ENCODE results near the gene MRNIP.

MRNIP gene

DNA sequence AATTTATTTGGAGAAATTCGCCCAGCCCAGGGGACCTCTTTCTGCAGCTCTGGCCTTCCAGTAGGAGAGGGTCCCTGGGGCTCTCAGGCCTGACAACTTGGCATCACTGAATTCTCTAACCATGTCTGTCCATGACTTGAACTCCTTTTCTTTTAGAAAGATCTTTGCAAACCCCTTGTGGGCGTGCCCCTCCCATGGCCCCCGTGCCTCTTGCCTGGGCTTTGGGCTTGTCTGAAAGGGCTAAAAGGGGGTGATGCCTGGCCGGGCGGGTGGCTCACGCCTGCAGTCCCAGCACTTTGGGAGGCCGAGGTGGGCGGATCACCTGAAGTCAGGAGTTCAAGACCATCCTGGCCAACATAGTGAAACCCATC is 41.2 kb downstream of the MRNIP start:
- H3K36me3 ChIP-seq (ENCODE audit: control insufficient read depth, insufficient read depth, low read length), result no peaks in the 10 kb centered on the region
- H2AFZ ChIP-seq, result peak overlapping the region; percentile 76
- peaks cover 9% of the 10 kb centered on the region for H3K79me2 ChIP-seq
- no peak overlapping the region for H3K4me2 ChIP-seq (ENCODE audit: low read length)
- no peak overlapping the region for H3K9ac ChIP-seq
- H3K27me3 ChIP-seq (ENCODE audit: control insufficient read depth, insufficient read depth, low read length), result no peaks in the 10 kb centered on the region
- H3K4me1 ChIP-seq, result peaks cover 25% of the 10 kb centered on the region
- no peak overlapping the region for H3K4me3 ChIP-seq (ENCODE audit: low read depth, low read length)
- TF ChIP-seq, protein P1, sequence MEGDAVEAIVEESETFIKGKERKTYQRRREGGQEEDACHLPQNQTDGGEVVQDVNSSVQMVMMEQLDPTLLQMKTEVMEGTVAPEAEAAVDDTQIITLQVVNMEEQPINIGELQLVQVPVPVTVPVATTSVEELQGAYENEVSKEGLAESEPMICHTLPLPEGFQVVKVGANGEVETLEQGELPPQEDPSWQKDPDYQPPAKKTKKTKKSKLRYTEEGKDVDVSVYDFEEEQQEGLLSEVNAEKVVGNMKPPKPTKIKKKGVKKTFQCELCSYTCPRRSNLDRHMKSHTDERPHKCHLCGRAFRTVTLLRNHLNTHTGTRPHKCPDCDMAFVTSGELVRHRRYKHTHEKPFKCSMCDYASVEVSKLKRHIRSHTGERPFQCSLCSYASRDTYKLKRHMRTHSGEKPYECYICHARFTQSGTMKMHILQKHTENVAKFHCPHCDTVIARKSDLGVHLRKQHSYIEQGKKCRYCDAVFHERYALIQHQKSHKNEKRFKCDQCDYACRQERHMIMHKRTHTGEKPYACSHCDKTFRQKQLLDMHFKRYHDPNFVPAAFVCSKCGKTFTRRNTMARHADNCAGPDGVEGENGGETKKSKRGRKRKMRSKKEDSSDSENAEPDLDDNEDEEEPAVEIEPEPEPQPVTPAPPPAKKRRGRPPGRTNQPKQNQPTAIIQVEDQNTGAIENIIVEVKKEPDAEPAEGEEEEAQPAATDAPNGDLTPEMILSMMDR (IDR thresholded peaks at IDR 0.05), result no peak
- no peak overlapping the region for H3K27ac ChIP-seq
- no peaks in the 10 kb centered on the region for H3K9me3 ChIP-seq (ENCODE audit: control insufficient read depth, low read length)

DNA sequence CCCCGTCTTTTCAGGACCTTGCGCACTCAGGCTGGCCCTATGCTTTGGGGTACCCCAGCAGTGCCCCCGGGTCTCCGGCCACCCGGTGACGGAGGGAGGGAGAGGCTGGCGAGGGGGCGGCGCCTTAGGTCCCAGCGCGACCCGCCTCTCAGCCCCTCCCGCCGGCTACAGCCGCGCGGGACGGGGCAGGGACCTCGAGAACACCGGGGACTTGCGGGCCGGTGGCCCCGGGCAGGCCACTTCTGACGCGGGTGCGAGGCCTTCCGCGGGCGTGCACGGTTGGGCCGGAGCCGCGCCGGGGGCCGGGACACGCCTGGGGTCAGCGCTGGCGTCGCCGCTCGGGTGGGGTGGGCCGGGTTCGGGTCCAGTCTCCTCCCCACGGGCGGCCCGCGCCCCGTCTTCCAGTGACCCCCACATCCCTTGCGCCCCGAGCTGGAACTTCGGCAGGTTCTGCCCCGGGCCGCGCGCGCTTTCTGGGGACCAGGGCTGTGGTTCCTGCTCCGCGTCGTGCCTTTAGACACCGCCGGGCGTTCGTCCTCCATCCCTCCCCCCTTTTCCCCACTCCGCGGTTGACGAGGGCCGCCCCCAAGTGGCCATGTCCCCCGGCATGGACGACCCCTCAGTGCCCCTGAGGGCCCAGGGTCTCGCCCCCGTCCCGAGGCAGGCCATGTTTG is 41.7 kb downstream of the MRNIP start:
- Histone ChIP-seq H3K4me2 (ENCODE audit: low read length) (peak overlapping the region; percentile 22), H3K9ac (no peak overlapping the region), H3K4me3 (ENCODE audit: low read depth, low read length) (no peak overlapping the region), H3K27ac (no peak overlapping the region), H3K27me3 (ENCODE audit: control insufficient read depth, insufficient read depth, low read length) (no peaks in the 10 kb centered on the region), H2AFZ (peak overlapping the region; percentile 76), H3K79me2 (peaks cover 4% of the 10 kb centered on the region), H3K9me3 (ENCODE audit: control insufficient read depth, low read length) (no peaks in the 10 kb centered on the region), H3K4me1 (peaks cover 20% of the 10 kb centered on the region), H3K36me3 (ENCODE audit: control insufficient read depth, insufficient read depth, low read length) (no peaks in the 10 kb centered on the region)
- TF ChIP-seq, protein P1 (IDR thresholded peaks at IDR 0.05), result no peak

DNA sequence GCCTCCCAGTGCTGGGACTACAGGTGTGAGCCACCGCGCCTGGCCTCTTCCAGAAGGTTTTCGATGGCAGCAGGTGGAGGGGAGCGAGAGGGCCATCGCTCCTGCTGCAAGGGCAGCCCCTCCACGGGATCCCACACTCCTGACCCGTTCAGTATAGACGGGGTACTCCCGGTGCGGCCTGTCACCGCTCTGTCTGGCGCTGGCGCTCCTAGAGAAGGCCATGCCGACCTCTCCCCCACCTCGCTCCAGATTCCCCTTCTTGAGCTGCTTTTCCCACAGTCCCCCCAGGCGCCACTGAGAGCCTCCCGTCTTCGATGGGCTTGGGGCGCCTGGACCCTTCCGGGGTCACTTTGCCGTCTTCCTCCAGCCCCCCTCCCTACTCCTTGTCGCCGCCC is 42.2 kb downstream of the MRNIP start:
- Histone ChIP-seq H3K27ac (no peak overlapping the region), H3K36me3 (ENCODE audit: control insufficient read depth, insufficient read depth, low read length) (no peaks in the 10 kb centered on the region)

DNA sequence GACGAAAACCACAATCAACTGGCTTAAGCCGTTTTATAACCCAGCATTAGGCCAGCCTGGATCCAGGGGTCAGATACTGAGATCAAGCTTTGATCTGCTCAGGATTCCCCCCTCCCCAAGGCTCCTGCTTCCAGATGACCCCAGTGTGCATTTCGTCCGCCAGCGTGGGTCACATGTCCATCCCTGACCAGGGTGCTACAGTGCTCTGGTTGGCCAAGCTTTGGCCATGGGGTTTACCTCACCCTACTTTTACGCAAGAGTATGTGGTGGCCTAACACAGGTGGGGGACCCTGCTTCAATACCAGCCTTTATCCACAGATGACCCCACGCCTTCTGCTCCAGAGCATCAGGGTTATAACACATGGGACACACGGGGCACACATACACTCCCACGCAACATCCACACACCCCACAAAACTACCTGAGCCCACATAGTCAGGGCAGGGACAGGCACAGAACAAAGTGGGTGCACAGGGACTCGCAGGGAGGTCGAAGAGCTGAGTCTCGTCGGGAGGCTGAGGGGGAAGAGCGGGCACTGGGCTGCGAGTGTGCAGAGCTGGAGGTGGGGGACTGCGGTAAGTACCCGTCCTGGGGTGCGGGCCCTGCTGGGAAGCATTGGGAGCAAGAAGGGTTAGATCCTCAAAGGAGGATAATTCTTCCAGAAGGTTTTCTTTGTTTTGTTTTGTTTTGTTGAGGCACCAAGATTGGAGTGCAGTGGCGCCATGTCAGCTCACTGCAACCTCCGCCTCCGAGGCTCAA is 42.9 kb downstream of the MRNIP start:
- no peaks in the 10 kb centered on the region for H3K36me3 ChIP-seq (ENCODE audit: control insufficient read depth, insufficient read depth, low read length)

More for the DNA sequence above, 42.2 kb downstream of the MRNIP start:
- no peak overlapping the region for H3K4me2 ChIP-seq (ENCODE audit: low read length)
- no peaks in the 10 kb centered on the region for H3K27me3 ChIP-seq (ENCODE audit: control insufficient read depth, insufficient read depth, low read length)
- no peak overlapping the region for H3K9ac ChIP-seq
- TF ChIP-seq, protein P1 (IDR thresholded peaks at IDR 0.05), result no peak
- peaks cover 4% of the 10 kb centered on the region for H3K79me2 ChIP-seq
- H3K9me3 ChIP-seq (ENCODE audit: control insufficient read depth, low read length), result no peaks in the 10 kb centered on the region
- no peak overlapping the region for H3K4me3 ChIP-seq (ENCODE audit: low read depth, low read length)
- peaks cover 19% of the 10 kb centered on the region for H3K4me1 ChIP-seq
- H2AFZ ChIP-seq, result peak overlapping the region; percentile 76

More for the DNA sequence above, 42.9 kb downstream of the MRNIP start:
- H3K79me2 ChIP-seq, result peaks cover 4% of the 10 kb centered on the region
- TF ChIP-seq, protein P1 (IDR thresholded peaks at IDR 0.05), result no peak
- H3K9ac ChIP-seq, result no peak overlapping the region
- H3K4me3 ChIP-seq (ENCODE audit: low read depth, low read length), result no peak overlapping the region
- no peak overlapping the region for H3K4me2 ChIP-seq (ENCODE audit: low read length)
- no peak overlapping the region for H3K27ac ChIP-seq
- H2AFZ ChIP-seq, result no peak overlapping the region
- peaks cover 19% of the 10 kb centered on the region for H3K4me1 ChIP-seq
- no peaks in the 10 kb centered on the region for H3K9me3 ChIP-seq (ENCODE audit: control insufficient read depth, low read length)
- H3K27me3 ChIP-seq (ENCODE audit: control insufficient read depth, insufficient read depth, low read length), result no peaks in the 10 kb centered on the region

All from parathyroid adenoma (tissue), 2 donors.